Measurements from ENCODE around the gene DGLUCY. TPM values are rescaled to one million over a fixed set of nuclear protein-coding genes. Genes with fewer than 3 reads are reported as not detected.

Gene DGLUCY
- total and polyA plus RNA-seq, 2 donors (not counting 1 experiment from before 2014, with no cell fraction given): 91.5 to 103 TPM

- Histone ChIP-seq H3K79me2 (ENCODE audit: control insufficient read depth, insufficient read depth, low read length) (peaks cover 59% of the 10 kb centered on the region), H3K27ac (ENCODE audit: low read length in 2 of 2) (peak overlapping the region; percentile 89 to 95), H4K20me1 (ENCODE audit: control insufficient read depth, insufficient read depth, low read length, poor library complexity, severe bottlenecking) (no peaks in the 10 kb centered on the region), H3K4me3 (ENCODE audit: control extremely low read depth in 1 of 5, extremely low read depth in 1 of 5, insufficient read depth in 1 of 5, low read depth in 2 of 5, low read length in 4 of 5) (peak overlapping the region; percentile 71 to 94 (median 82)), H3K9ac (ENCODE audit: low read length) (peak overlapping the region; percentile 80), H3K4me1 (ENCODE audit: control insufficient read depth in 2 of 2, insufficient read depth in 2 of 2, low read length in 2 of 2) (peaks cover 35 to 50% of the 10 kb centered on the region in 2 donors), H3K9me3 (ENCODE audit: control extremely low read depth in 1 of 3, control insufficient read depth in 2 of 3, insufficient read depth in 1 of 3, low read length in 2 of 3) (peaks cover 0 to 7% (median 0%) of the 10 kb centered on the region in 3 donors), H2AFZ (ENCODE audit: insufficient read depth, low read depth, low read length, poor library complexity, severe bottlenecking) (peak overlapping the region; percentile 81), H3K4me2 (replicated peaks; ENCODE audit: low read depth, low read length, poor library complexity, severe bottlenecking) (peak overlapping the region; percentile 79), H3K27me3 (replicated peaks in 1 of 4; ENCODE audit: control extremely low read depth in 1 of 4, control insufficient read depth in 3 of 4, insufficient read depth in 4 of 4, low read length in 3 of 4) (no peaks in the 10 kb centered on the region), H3K36me3 (replicated peaks in 1 of 2; ENCODE audit: control extremely low read depth in 1 of 2, control insufficient read depth in 1 of 2, extremely low read depth in 1 of 2, insufficient read depth in 2 of 2, low read length in 1 of 2) (peaks cover 3 to 17% of the 10 kb centered on the region in 2 experiments)
- WGBS (ENCODE audit: insufficient coverage): 1% methylated on average over 16 of the region's 18 CpGs
- ATAC-seq (ENCODE audit: low read depth) (peak; percentile 80), DNase-seq (peak; percentile 85)
- intact Hi-C loops (cut with micrococcal nuclease): loop anchor here (1.0 to 5.0 kb wide), 5 partner anchors 28 to 357 kb away; partner anchors contain the start of gene RPS6KA5
- Mint-ChIP-seq H3K4me1 (peaks cover 68% of the 10 kb centered on the region), H3K9me3 (ENCODE audit: insufficient read depth) (no peaks in the 10 kb centered on the region), H3K4me3 (peak overlapping the region; percentile 93), H3K27ac (peak overlapping the region; percentile 98), H3K27me3 (no peaks in the 10 kb centered on the region)
- CTCF ChIA-PET: interaction anchor here (0.6 to 3.7 kb wide), 9 partner anchors 12 to 210 kb away, joined by 3 to 23 read pairs (median 4); partner anchors contain the start of gene RPS6KA5
- POLR2A ChIA-PET: interaction anchor here (0.6 to 3.1 kb wide), 9 partner anchors 25 to 129 kb away, joined by 3 to 9 read pairs (median 5); partner anchors contain the start of gene RPS6KA5
- TF ChIP-seq EZH2 (IDR thresholded peaks at IDR 0.05; ENCODE audit: borderline replicate concordance, insufficient read depth, low read depth, low read length, poor library complexity, severe bottlenecking) (no peak), CTCF (IDR thresholded peaks at IDR 0.05) (no peak)
These were observed 499 bp downstream of the DGLUCY start for GRCh38 chr14:91114079-91115065.
